HG03196 (cell line): ENCODE data around the gene ATF6.
"Not testable (repeated sequence)": the region's sequence is repeated elsewhere in the genome, so short reads cannot be mapped to it uniquely, and the experiment has no call there.

ENCODE experiments used
- ATAC-seq: cut with Tn5 transposase; IDR thresholded peaks from one replicate; pipeline ENCODE4 v1.9.1; 2021; ENCODE audit not compliant: unreplicated experiment

The ATF6 gene

DNA sequence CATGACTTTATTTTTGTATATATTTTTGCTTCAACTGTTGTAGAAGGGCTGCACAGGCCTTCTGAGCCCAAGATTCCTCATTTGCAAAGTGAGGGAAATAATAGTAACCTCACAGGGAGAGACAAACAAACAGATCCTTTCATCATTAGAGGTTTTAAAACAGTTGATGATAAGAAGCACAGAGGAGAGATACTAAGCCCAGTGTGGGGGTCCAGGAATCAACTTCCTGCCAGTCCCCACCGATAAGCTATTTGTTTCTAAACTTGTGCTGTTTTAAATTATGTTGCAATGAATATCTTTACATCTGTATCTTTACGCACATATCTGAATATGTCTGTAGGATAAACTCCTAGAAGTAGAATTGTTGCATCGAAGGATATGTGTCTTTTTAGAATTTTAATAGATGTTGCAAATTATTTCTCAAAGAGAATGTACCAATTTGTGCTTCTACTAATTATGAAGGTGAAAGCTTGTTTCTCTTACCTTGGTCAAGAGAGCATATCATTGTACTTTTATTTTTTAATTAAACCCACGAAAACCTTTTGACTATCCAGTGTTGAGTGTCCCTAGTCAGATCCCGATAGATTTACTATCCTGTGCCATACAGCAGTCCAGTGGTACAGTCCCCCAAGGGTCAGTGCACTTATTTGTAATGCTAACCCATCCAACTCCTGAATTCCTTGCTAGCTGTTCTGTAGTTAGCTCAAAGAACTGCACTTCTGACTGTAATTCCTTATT, 34.0 kb upstream of the ATF6 start:
- ATAC-seq, result no peak

- no peak for ATAC-seq
Measured at GRCh38 chr1:161733526-161733925, 32.6 kb upstream of the ATF6 start.

GRCh38 chr1:161735837-161736236, 30.3 kb upstream of the ATF6 start:
- ATAC-seq, result no peak

DNA sequence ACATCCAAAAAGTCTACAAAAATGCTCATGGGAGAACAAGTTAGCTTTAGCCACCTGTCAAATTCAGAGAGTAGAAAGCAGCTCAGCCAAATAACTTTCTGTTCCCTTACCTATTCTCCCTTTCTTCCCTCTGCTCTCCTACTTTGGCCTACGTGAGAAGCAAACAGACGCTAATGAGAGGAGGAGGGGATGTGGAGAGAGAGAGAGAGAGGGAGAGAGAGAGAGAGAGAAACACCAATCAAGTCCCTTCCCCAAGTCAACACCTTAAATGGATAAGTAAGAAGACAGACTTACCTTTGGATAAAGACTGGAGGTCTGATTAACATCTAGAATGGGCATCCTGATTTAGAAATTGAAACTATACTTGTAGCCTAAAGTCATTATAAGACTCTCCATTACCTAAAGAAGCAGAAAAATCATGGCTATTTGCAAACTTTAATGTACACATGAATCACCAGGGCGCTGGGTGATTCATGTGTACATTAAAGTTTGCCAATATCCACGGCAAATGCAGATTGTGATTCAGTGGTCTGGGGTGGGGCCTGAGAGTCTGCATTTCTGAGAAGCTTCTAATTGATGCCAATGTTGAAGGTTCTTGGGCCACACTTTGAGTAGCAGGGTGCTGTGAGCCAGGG, 29.7 kb upstream of the ATF6 start:
- no peak for ATAC-seq

GRCh38 chr1:161737625-161738024, 28.5 kb upstream of the ATF6 start:
- no peak for ATAC-seq

DNA sequence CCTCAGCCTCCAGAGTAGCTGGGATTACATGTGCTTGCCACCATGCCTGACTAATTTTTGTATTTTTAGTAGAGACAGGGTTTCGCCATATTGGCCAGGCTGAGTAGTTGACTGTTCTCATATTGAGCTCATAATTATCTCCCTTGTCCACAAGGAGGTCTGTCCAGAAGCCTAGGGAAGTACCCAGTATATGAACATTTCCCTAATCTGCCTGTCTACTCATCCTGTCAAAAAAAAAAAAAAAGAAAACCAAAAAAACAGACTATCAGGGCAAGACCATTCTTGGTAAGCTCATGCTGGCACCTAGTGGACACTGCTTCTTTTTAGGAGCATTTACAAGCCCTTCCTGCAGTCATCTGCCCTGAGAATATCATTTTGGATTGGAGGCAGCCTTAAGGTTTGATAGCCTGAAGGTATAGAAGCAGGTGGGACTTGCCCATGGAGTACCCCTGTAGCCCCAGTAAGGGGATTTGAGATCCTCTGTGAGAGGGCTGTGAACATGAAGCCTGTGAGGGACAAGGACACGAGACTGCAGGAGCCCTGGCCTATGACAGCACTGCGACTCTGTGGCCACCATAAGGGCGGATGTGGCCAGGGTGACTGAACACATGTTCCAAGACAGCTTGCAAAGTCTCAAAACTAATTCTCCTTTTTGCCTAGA, 27.4 kb upstream of the ATF6 start:
- ATAC-seq, result peak; percentile 57

GRCh38 chr1:161739865-161740566, 26.1 kb upstream of the ATF6 start:
- no peak for ATAC-seq

DNA sequence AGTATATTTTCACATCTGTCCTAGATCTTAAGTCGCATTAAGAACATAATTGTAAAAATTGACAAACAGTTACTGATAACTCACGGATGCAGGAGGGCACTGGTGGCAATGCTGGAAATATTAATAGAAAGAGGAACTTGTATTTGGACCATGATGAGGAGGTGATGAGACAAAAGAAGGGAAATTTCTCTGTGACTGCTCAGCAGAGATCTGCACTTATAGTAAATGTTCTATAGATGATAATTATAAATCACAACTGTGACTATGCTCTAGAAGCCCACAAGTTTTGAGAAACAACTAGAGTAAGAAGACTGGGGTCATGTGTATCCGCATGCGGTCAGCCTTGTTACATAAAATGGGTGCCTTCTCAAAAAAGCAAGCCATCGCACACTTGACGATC, 25.2 kb upstream of the ATF6 start:
- ATAC-seq, result no peak

- no peak for ATAC-seq
Measured at GRCh38 chr1:161743231-161743630, 22.9 kb upstream of the ATF6 start.

DNA sequence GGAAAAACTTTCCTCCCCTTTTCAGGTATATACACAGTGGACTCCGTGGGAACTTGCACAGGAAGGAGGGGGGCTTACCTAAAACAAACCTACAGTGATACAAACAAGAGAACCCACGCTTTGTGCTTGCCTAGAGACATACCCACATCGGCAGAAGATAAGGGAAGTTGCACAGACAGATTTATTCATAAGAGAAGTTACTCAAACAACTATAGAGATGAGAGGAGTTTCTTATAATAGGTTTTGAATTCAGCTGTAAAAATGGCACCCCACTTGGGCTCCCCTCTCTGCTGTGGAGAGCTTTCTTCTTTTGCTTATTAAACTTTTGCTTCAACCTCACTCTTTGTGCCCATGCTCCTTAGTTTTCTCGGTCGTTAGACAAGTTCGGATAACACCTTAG, 18.3 kb upstream of the ATF6 start:
- ATAC-seq, result no peak

- ATAC-seq, result peak; percentile 96
Measured at GRCh38 chr1:161749509-161750407, 16.4 kb upstream of the ATF6 start, which contains the start of gene DUSP12. DUSP12 (plus strand) TSS chr1:161749786; CDS start chr1:161749802, 16 bp downstream.

- ATAC-seq, result no peak
Measured at GRCh38 chr1:161763522-161764098, 2.5 kb upstream of the ATF6 start.

GRCh38 chr1:161768461-161768860, 2.3 kb downstream of the ATF6 start:
- ATAC-seq, result no peak

GRCh38 chr1:161768986-161769672, 3.0 kb downstream of the ATF6 start:
- ATAC-seq, result no peak

GRCh38 chr1:161769673-161770045, 3.5 kb downstream of the ATF6 start:
- ATAC-seq, result not testable (repeated sequence)

GRCh38 chr1:161770250-161770649, 4.1 kb downstream of the ATF6 start:
- ATAC-seq, result no peak

GRCh38 chr1:161771161-161771560, 5.0 kb downstream of the ATF6 start:
- ATAC-seq, result no peak

- no peak for ATAC-seq
Measured at GRCh38 chr1:161771973-161772372, 5.9 kb downstream of the ATF6 start.

GRCh38 chr1:161772397-161772796, 6.3 kb downstream of the ATF6 start:
- no peak for ATAC-seq

DNA sequence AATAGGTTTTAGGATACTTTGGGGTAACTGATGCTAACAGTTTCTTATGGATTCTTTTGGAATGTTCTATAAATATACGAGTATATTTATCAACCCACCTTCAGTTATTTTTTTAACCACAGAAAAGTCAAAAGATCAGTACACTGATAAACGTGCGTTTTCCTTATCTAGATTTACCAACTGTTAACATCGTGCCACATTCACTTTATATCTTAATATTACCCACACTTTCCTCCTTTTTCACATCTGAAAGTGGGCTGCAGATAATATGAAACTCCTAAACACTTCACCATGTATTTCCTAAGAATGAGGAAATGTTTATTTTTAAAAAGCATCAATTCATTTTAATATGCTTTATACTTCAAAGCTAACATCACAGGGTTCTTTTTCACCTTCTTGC, 7.7 kb downstream of the ATF6 start:
- no peak for ATAC-seq
